ENCODE data around the gene TCF25. TPM values are rescaled to one million over a fixed set of nuclear protein-coding genes. Genes with fewer than 3 reads are reported as not detected.

The TCF25 gene
- polyA plus RNA-seq, 1 donor (not counting 4 experiments of a cell fraction or from before 2014, with no cell fraction given) = 103 TPM

GRCh38 chr16:89887243-89887642 is 13.9 kb downstream of the TCF25 start:
- Histone ChIP-seq H3K4me2 (ENCODE audit: control insufficient read depth, extremely low read depth, insufficient read depth, low read depth, low read length) (no peak overlapping the region), H3K9ac (ENCODE audit: control insufficient read depth, extremely low read depth, insufficient read depth, low read length) (no peak overlapping the region), H3K36me3 (ENCODE audit: control insufficient read depth in 2 of 2, extremely low read depth in 1 of 2, insufficient read depth in 2 of 2, low read length in 2 of 2) (peaks cover 45 to 47% of the 10 kb centered on the region in 2 experiments), H3K4me3 (ENCODE audit: control insufficient read depth in 2 of 3, extremely low read depth in 1 of 3, insufficient read depth in 2 of 3, low read depth in 1 of 3, low read length in 3 of 3) (no peak overlapping the region), H3K9me1 (ENCODE audit: control insufficient read depth, extremely low read depth, insufficient read depth, low read length) (no peaks in the 10 kb centered on the region), H3K9me3 (ENCODE audit: control insufficient read depth, low read depth, low read length) (no peaks in the 10 kb centered on the region), H4K20me1 (ENCODE audit: control insufficient read depth, extremely low read depth, insufficient read depth, low read length) (peaks cover 2% of the 10 kb centered on the region), H3K27me3 (ENCODE audit: control insufficient read depth, extremely low read depth, insufficient read depth, low read length) (no peaks in the 10 kb centered on the region), H3K4me1 (ENCODE audit: control insufficient read depth, extremely low read depth, insufficient read depth, low read length) (no peaks in the 10 kb centered on the region), H3K27ac (ENCODE audit: control insufficient read depth, insufficient read depth, low read length) (no peak overlapping the region), H2AFZ (ENCODE audit: control insufficient read depth, low read length) (no peak overlapping the region), H3K79me2 (ENCODE audit: control insufficient read depth, insufficient read depth, low read length) (peaks cover 20% of the 10 kb centered on the region)
- dilution Hi-C loops (cut with MboI; ENCODE audit: extremely low pct_ligation_motif_present, low sequenced_read_pairs) = no loop called here
- no peak for TF ChIP-seq CTCF (optimal IDR thresholded peaks at IDR 0.05 in 1 of 3, IDR thresholded peaks at IDR 0.05 in 1 of 3, conservative IDR thresholded peaks at IDR 0.05 in 1 of 3; ENCODE audit: extremely low read depth in 1 of 3, insufficient read depth in 2 of 3, low read length in 3 of 3)
- TF ChIP-seq EZH2 (IDR thresholded peaks at IDR 0.05; ENCODE audit: low read length) = no peak
- no peak for DNase-seq (ENCODE audit: low read depth, low spot score)
- FAIRE-seq = no peak

GRCh38 chr16:89890200-89890599 is 16.8 kb downstream of the TCF25 start:
- H3K4me3 ChIP-seq (ENCODE audit: control insufficient read depth in 2 of 3, extremely low read depth in 1 of 3, insufficient read depth in 2 of 3, low read depth in 1 of 3, low read length in 3 of 3) = no peak overlapping the region
- no peaks in the 10 kb centered on the region for H3K4me1 ChIP-seq (ENCODE audit: control insufficient read depth, extremely low read depth, insufficient read depth, low read length)
- no peak overlapping the region for H3K27ac ChIP-seq (ENCODE audit: control insufficient read depth, insufficient read depth, low read length)
- H3K9me1 ChIP-seq (ENCODE audit: control insufficient read depth, extremely low read depth, insufficient read depth, low read length) = no peaks in the 10 kb centered on the region
- no peak overlapping the region for H3K9ac ChIP-seq (ENCODE audit: control insufficient read depth, extremely low read depth, insufficient read depth, low read length)
- no peaks in the 10 kb centered on the region for H3K27me3 ChIP-seq (ENCODE audit: control insufficient read depth, extremely low read depth, insufficient read depth, low read length)
- H3K9me3 ChIP-seq (ENCODE audit: control insufficient read depth, low read depth, low read length) = no peaks in the 10 kb centered on the region
- no peak for FAIRE-seq
- no peak overlapping the region for H3K4me2 ChIP-seq (ENCODE audit: control insufficient read depth, extremely low read depth, insufficient read depth, low read depth, low read length)
- H3K79me2 ChIP-seq (ENCODE audit: control insufficient read depth, insufficient read depth, low read length) = no peaks in the 10 kb centered on the region
- H2AFZ ChIP-seq (ENCODE audit: control insufficient read depth, low read length) = no peak overlapping the region
- peaks cover 4% of the 10 kb centered on the region for H4K20me1 ChIP-seq (ENCODE audit: control insufficient read depth, extremely low read depth, insufficient read depth, low read length)
- DNase-seq (ENCODE audit: low read depth, low spot score) = no peak
- H3K36me3 ChIP-seq (ENCODE audit: control insufficient read depth in 2 of 2, extremely low read depth in 1 of 2, insufficient read depth in 2 of 2, low read length in 2 of 2) = peaks cover 37 to 45% of the 10 kb centered on the region in 2 experiments
- TF ChIP-seq EZH2 (IDR thresholded peaks at IDR 0.05; ENCODE audit: low read length) (no peak), CTCF (optimal IDR thresholded peaks at IDR 0.05 in 1 of 3, IDR thresholded peaks at IDR 0.05 in 1 of 3, conservative IDR thresholded peaks at IDR 0.05 in 1 of 3; ENCODE audit: extremely low read depth in 1 of 3, insufficient read depth in 2 of 3, low read length in 3 of 3) (no peak)
- dilution Hi-C loops (cut with MboI; ENCODE audit: extremely low pct_ligation_motif_present, low sequenced_read_pairs) = no loop called here
